Measurements from ENCODE around the gene ITFG1. TPM values are rescaled to one million over a fixed set of nuclear protein-coding genes. Genes with fewer than 3 reads are reported as not detected.
"Not testable (repeated sequence)": the region's sequence is repeated elsewhere in the genome, so short reads cannot be mapped to it uniquely, and the experiment has no call there.

Gene ITFG1
- total RNA-seq, 1 donor from 2014 or later: 69.6 TPM

- no peak for DNase-seq (ENCODE audit: low spot score)
- intact Hi-C loops (cut with DNase I): no loop called here
Observed at GRCh38 chr16:47366228-47366627, 94.6 kb downstream of the ITFG1 start.

- no peak for DNase-seq (ENCODE audit: low spot score)
Observed at GRCh38 chr16:47363761-47364160, 97.1 kb downstream of the ITFG1 start.

GRCh38 chr16:47359478-47359877 lies 101.4 kb downstream of the ITFG1 start:
- no peak for DNase-seq (ENCODE audit: low spot score)
- intact Hi-C loops (cut with DNase I): no loop called here

More at GRCh38 chr16:47363761-47364160, 97.1 kb downstream of the ITFG1 start:
- intact Hi-C loops (cut with DNase I): no loop called here

- intact Hi-C loops (cut with DNase I): no loop called here
- DNase-seq (ENCODE audit: low spot score): no peak
Observed at GRCh38 chr16:47358816-47359215, 102.0 kb downstream of the ITFG1 start.

GRCh38 chr16:47349029-47349428 lies 111.8 kb downstream of the ITFG1 start:
- DNase-seq (ENCODE audit: low spot score); intact Hi-C loops (cut with DNase I): not testable (repeated sequence)

- DNase-seq (ENCODE audit: low spot score); intact Hi-C loops (cut with DNase I): not testable (repeated sequence)
Observed at GRCh38 chr16:47347021-47347696, 113.7 kb downstream of the ITFG1 start.

GRCh38 chr16:47342055-47342454 lies 118.8 kb downstream of the ITFG1 start:
- DNase-seq (ENCODE audit: low spot score): no peak
- intact Hi-C loops (cut with DNase I): no loop called here

- DNase-seq (ENCODE audit: low spot score); intact Hi-C loops (cut with DNase I): not testable (repeated sequence)
Observed at GRCh38 chr16:47330562-47330961, 130.3 kb downstream of the ITFG1 start.

GRCh38 chr16:47324309-47324708 lies 136.6 kb downstream of the ITFG1 start:
- intact Hi-C loops (cut with DNase I); DNase-seq (ENCODE audit: low spot score): not testable (repeated sequence)

GRCh38 chr16:47323241-47323640 lies 137.6 kb downstream of the ITFG1 start:
- intact Hi-C loops (cut with DNase I): no loop called here
- no peak for DNase-seq (ENCODE audit: low spot score)

GRCh38 chr16:47320546-47321310 lies 140.1 kb downstream of the ITFG1 start:
- intact Hi-C loops (cut with DNase I): no loop called here
- DNase-seq (ENCODE audit: low spot score): no peak

- intact Hi-C loops (cut with DNase I): no loop called here
- DNase-seq (ENCODE audit: low spot score): no peak
Observed at GRCh38 chr16:47317465-47318240, 143.2 kb downstream of the ITFG1 start.

GRCh38 chr16:47316442-47317015 lies 144.3 kb downstream of the ITFG1 start:
- DNase-seq (ENCODE audit: low spot score): no peak
- intact Hi-C loops (cut with DNase I): no loop called here

GRCh38 chr16:47311738-47312505 lies 148.9 kb downstream of the ITFG1 start:
- intact Hi-C loops (cut with DNase I): no loop called here
- DNase-seq (ENCODE audit: low spot score): no peak

- DNase-seq (ENCODE audit: low spot score): no peak
- intact Hi-C loops (cut with DNase I): no loop called here
Observed at GRCh38 chr16:47310792-47311211, 150.1 kb downstream of the ITFG1 start.

GRCh38 chr16:47309581-47310312 lies 151.1 kb downstream of the ITFG1 start:
- DNase-seq (ENCODE audit: low spot score): no peak
- intact Hi-C loops (cut with DNase I): no loop called here

GRCh38 chr16:47308601-47309000 lies 152.3 kb downstream of the ITFG1 start:
- no peak for DNase-seq (ENCODE audit: low spot score)
- intact Hi-C loops (cut with DNase I): no loop called here

- no peak for DNase-seq (ENCODE audit: low spot score)
- intact Hi-C loops (cut with DNase I): no loop called here
Observed at GRCh38 chr16:47304563-47304962, 156.3 kb downstream of the ITFG1 start.

GRCh38 chr16:47299587-47299986 lies 161.3 kb downstream of the ITFG1 start:
- no peak for DNase-seq (ENCODE audit: low spot score)
- intact Hi-C loops (cut with DNase I): no loop called here
